Gastrocnemius medialis (tissue), 4 donors: ENCODE data around the gene BMF. TPM values are rescaled to one million over a fixed set of nuclear protein-coding genes. Genes with fewer than 3 reads are reported as not detected.

ENCODE experiments used
- ATAC-seq, 2 donors: fragments of 150-250 bp; one replicate each; pipeline ENCODE4 v1.9.1; 2016
- DNase-seq, 2 donors: peaks; one replicate each; pipeline ENCODE4 v3.0.0-alpha.2; 2019
- H3K27ac ChIP-seq, 4 donors: fragments of 200-600 bp; sonication (generic); 1 replicate in 1 of 4; 2 replicates in 3 of 4; pipeline ENCODE4 v1.5.1; 2016 to 2018; ENCODE audit warnings: mild to moderate bottlenecking in 2 of 4, moderate library complexity in 1 of 4
- H3K27me3 ChIP-seq, 3 donors: fragments of 200-600 bp; sonication (generic) in 2 of 3; 1 replicate in 1 of 3; 2 replicates in 2 of 3; pipeline versions ENCODE4 v1.5.1 to v1.6.0; 2016 to 2019; ENCODE audit warnings: mild to moderate bottlenecking in 1 of 3, moderate library complexity in 1 of 3
- H3K36me3 ChIP-seq, 2 donors: fragments of 200-600 bp; sonication (generic) in 1 of 2; one replicate each; pipeline ENCODE4 v1.5.1; 2017 to 2018
- H3K4me1 ChIP-seq, 2 donors: fragments of 200-600 bp; sonication (generic) in 1 of 2; one replicate each; pipeline ENCODE4 v1.5.1; 2016 to 2017; ENCODE audit warnings: mild to moderate bottlenecking in 2 of 2
- H3K4me3 ChIP-seq, 4 donors: fragments of 200-600 bp; sonication (generic) in 3 of 4; 1 replicate in 1 of 4; 2 replicates in 3 of 4; pipeline ENCODE4 v1.5.1; 2016 to 2019; ENCODE audit warnings: mild to moderate bottlenecking in 2 of 4
- H3K9me3 ChIP-seq, 3 donors: fragments of 200-600 bp; sonication (generic) in 2 of 3; 1 replicate in 1 of 3; 2 replicates in 2 of 3; pipeline ENCODE4 v1.5.1; 2016 to 2019
- CTCF ChIP-seq, 5 experiments: fragments of 450-650 bp in 3 of 5; fragments of 200-600 bp in 2 of 5; sonication (generic) in 2 of 5; IDR thresholded peaks in 4 of 5; conservative IDR thresholded peaks in 1 of 5; 1 replicate in 4 of 5; 2 replicates in 1 of 5; pipeline ENCODE4 v1.5.1; 2016 to 2019; ENCODE audit warnings: antibody characterized with exemption in 5 of 5, mild to moderate bottlenecking in 3 of 5, moderate library complexity in 3 of 5
- POLR2A ChIP-seq, 2 donors: fragments of 450-650 bp; IDR thresholded peaks; one replicate each; pipeline ENCODE4 v1.6.1; 2017; ENCODE audit warnings: antibody characterized with exemption in 2 of 2, mild to moderate bottlenecking in 2 of 2, moderate library complexity in 2 of 2
- in situ Hi-C, 4 donors: fragments of 200-750 bp; cut with MboI; loops; one replicate each; pipeline versions ENCODE4 v1.15.0 to v1.8.0; 2017; ENCODE audit warnings: low sequenced_read_pairs in 4 of 4
- intact Hi-C: fragments of 100-400 bp; cut with DNase I; formaldehyde crosslinking; loops from one replicate; pipeline ENCODE4 v1.15.1; 2023; ENCODE audit warnings: low total_unique reads
- total RNA-seq, 4 donors: library from RNA; depleted of rRNA; stranded (reverse); fragments of >200 nt; gene quantifications; one replicate each; pipeline versions ENCODE4 v1.1.0 to v1.2.3, GENCODE V29; 2016

BMF gene
- total RNA-seq, 4 donors from 2014 or later = 0.82 to 11.6 (median 3.2) TPM

- intact Hi-C loops (no loop called here), in situ Hi-C loops (no loop called here)
- peaks cover 27 to 36% of the 10 kb centered on the region in 2 donors for H3K4me1 ChIP-seq
- ATAC-seq (no peak), DNase-seq (no peak)
- no peak overlapping the region for H3K27ac ChIP-seq
- H3K36me3 ChIP-seq = no peaks in the 10 kb centered on the region
- TF ChIP-seq POLR2A (IDR thresholded peaks at IDR 0.05) (no peak), CTCF (IDR thresholded peaks at IDR 0.05 in 4 of 5, conservative IDR thresholded peaks at IDR 0.05 in 1 of 5) (no peak)
- no peak overlapping the region for H3K4me3 ChIP-seq
- H3K9me3 ChIP-seq = no peaks in the 10 kb centered on the region
- H3K27me3 ChIP-seq = no peaks in the 10 kb centered on the region
Observed at GRCh38 chr15:40058476-40059140, 50.1 kb downstream of the BMF start.

GRCh38 chr15:40055576-40056293 is 52.9 kb downstream of the BMF start:
- Histone ChIP-seq H3K4me3 (no peak overlapping the region), H3K9me3 (no peaks in the 10 kb centered on the region), H3K27me3 (no peaks in the 10 kb centered on the region), H3K36me3 (no peaks in the 10 kb centered on the region), H3K4me1 (peaks cover 27 to 28% of the 10 kb centered on the region in 2 donors), H3K27ac (peak overlapping the region; percentile 63 to 78 (median 72))
- in situ Hi-C loops = no loop called here
- intact Hi-C loops = no loop called here
- TF ChIP-seq POLR2A (IDR thresholded peaks at IDR 0.05) (no peak), CTCF (IDR thresholded peaks at IDR 0.05 in 4 of 5, conservative IDR thresholded peaks at IDR 0.05 in 1 of 5) (no peak)
- DNase-seq (peak; percentile 77 to 82), ATAC-seq (peak; percentile 48 to 75)

GRCh38 chr15:40054855-40055575 is 53.7 kb downstream of the BMF start:
- Histone ChIP-seq H3K27ac (peak overlapping the region; percentile 63 to 78 (median 72)), H3K27me3 (no peaks in the 10 kb centered on the region), H3K4me3 (no peak overlapping the region), H3K36me3 (no peaks in the 10 kb centered on the region), H3K9me3 (no peaks in the 10 kb centered on the region), H3K4me1 (peaks cover 28 to 30% of the 10 kb centered on the region in 2 donors)
- DNase-seq (peak in 1 of 2 donors; percentile 80), ATAC-seq (peak; percentile 53 to 84)
- in situ Hi-C loops = no loop called here
- intact Hi-C loops = no loop called here
- TF ChIP-seq POLR2A (IDR thresholded peaks at IDR 0.05) (no peak), CTCF (IDR thresholded peaks at IDR 0.05 in 4 of 5, conservative IDR thresholded peaks at IDR 0.05 in 1 of 5) (no peak)

GRCh38 chr15:40054605-40054854 is 54.1 kb downstream of the BMF start:
- no peaks in the 10 kb centered on the region for H3K27me3 ChIP-seq
- H3K4me1 ChIP-seq = peaks cover 28 to 30% of the 10 kb centered on the region in 2 donors
- no peaks in the 10 kb centered on the region for H3K36me3 ChIP-seq
- DNase-seq (no peak), ATAC-seq (peak in 1 of 2 donors; percentile 34)
- TF ChIP-seq CTCF (IDR thresholded peaks at IDR 0.05 in 4 of 5, conservative IDR thresholded peaks at IDR 0.05 in 1 of 5) (no peak), POLR2A (IDR thresholded peaks at IDR 0.05) (no peak)
- H3K27ac ChIP-seq = peak overlapping the region; percentile 63 to 78 (median 72)
- intact Hi-C loops = no loop called here
- no peak overlapping the region for H3K4me3 ChIP-seq
- in situ Hi-C loops = no loop called here
- no peaks in the 10 kb centered on the region for H3K9me3 ChIP-seq
